K562 (cell line): ENCODE results near the gene ADAMTS6. TPM values are rescaled to one million over a fixed set of nuclear protein-coding genes. Genes with fewer than 3 reads are reported as not detected.

Experiments used
- ATF2 ChIP-seq: sonication (generic); formaldehyde crosslinking; IDR thresholded peaks from 2 replicates; pipeline ENCODE4 v1.8.1; 2022; ENCODE audit warnings: missing genetic modification reagents
- BDP1 ChIP-seq: IDR thresholded peaks from 3 replicates; pipeline ENCODE4 v1.6.1; 2011; ENCODE audit not compliant: insufficient read length, insufficient read depth
- COPS2 ChIP-seq: fragments of 450-650 bp; conservative IDR thresholded peaks from 2 replicates; pipeline ENCODE4 v1.6.1; 2016; ENCODE audit warnings: mild to moderate bottlenecking, moderate library complexity
- KAT7 ChIP-seq: sonication (generic); formaldehyde crosslinking; IDR thresholded peaks from 2 replicates; pipeline ENCODE4 v1.8.0; 2022; ENCODE audit warnings: missing genetic modification reagents, mild to moderate bottlenecking, borderline replicate concordance
- PHF20 ChIP-seq: fragments of 450-650 bp; IDR thresholded peaks from 2 replicates; pipeline ENCODE4 v1.6.1; 2018; ENCODE audit not compliant: partially characterized antibody
- SMARCE1 ChIP-seq: fragments of 450-650 bp; IDR thresholded peaks from 2 replicates; pipeline ENCODE4 v1.7.1; 2016; ENCODE audit warnings: mild to moderate bottlenecking
- SRSF3 ChIP-seq: fragments of 200-400 bp; formaldehyde crosslinking; IDR thresholded peaks from 2 replicates; pipeline ENCODE4 v1.6.1; 2016; ENCODE audit warnings: mild to moderate bottlenecking, low read length, moderate library complexity; ENCODE audit not compliant: insufficient read depth
- TBL1XR1 ChIP-seq, 2 experiments: IDR thresholded peaks; 2 replicates each; pipeline ENCODE4 v1.6.1; 2012; ENCODE audit warnings: improper control_type of control experiment in 2 of 2, low read length in 2 of 2, mild to moderate bottlenecking in 1 of 2
- WHSC1 ChIP-seq: IDR thresholded peaks from one replicate; pipeline ENCODE4 v1.6.1; 2012; ENCODE audit warnings: low read length, control low read depth, inconsistent platforms
- ZBTB11 ChIP-seq, 3 experiments: fragments of 200-800 bp in 1 of 3; fragments of 250-450 bp in 1 of 3; fragments of 450-650 bp in 1 of 3; sonication (Bioruptor Pico) in 1 of 3; sonication (Bioruptor generic) in 1 of 3; formaldehyde crosslinking in 1 of 3; IDR thresholded peaks; 2 replicates each; pipeline versions ENCODE4 v1.6.1 to v1.8.0; 2016 to 2022; ENCODE audit warnings: mild to moderate bottlenecking in 2 of 3, missing genetic modification characterization in 2 of 3, missing compliant biosample characterization in 1 of 3, moderate library complexity in 1 of 3
- ZBTB49 ChIP-seq: sonication (generic); formaldehyde crosslinking; IDR thresholded peaks from 2 replicates; pipeline ENCODE4 v1.8.0; 2022; ENCODE audit warnings: missing genetic modification reagents, mild to moderate bottlenecking, borderline replicate concordance
- ZNF217 ChIP-seq: sonication (generic); formaldehyde crosslinking; IDR thresholded peaks from 2 replicates; pipeline ENCODE4 v1.8.0; 2022; ENCODE audit warnings: mild to moderate bottlenecking, missing genetic modification reagents
- ZNF316 ChIP-seq: fragments of 450-650 bp; IDR thresholded peaks from 2 replicates; pipeline ENCODE4 v1.6.1; 2016
- polyA plus RNA-seq, 8 experiments: library from polyadenylated mRNA; depleted of rRNA in 4 of 8; stranded (reverse) in 5 of 8; unstranded in 3 of 8; fragments of >200 nt; fragmentation: Nextera tagmentation in 2 of 8; fragmentation: Illumina TruSeq in 1 of 8; extraction: Ambion mirVana in 2 of 8; extraction: Trizol in 1 of 8; gene quantifications; 2 replicates each; pipeline versions ENCODE4 v1.2.1 to v1.2.3, GENCODE V29; 2011 to 2014; ENCODE audit warnings: inconsistent platforms in 1 of 8, missing spikeins in 1 of 8
- total RNA-seq, 7 experiments: library from RNA; depleted of rRNA in 6 of 7; stranded (reverse); fragments of >200 nt in 6 of 7; fragmentation: Illumina TruSeq in 2 of 7; extraction: Trizol in 2 of 7; gene quantifications; 2 replicates each; pipeline versions ENCODE4 v1.2.1 to v1.2.3, GENCODE V29; 2011 to 2021; ENCODE audit warnings: low replicate concordance in 1 of 7
- TF ChIP-seq, protein P1 (sequence below): IDR thresholded peaks from 2 replicates; pipeline ENCODE4 v1.6.1; 2011; ENCODE audit not compliant: insufficient read length; ENCODE audit errors: extremely low read depth
- TF ChIP-seq, protein P2 (sequence below), 2 experiments: fragments of 150-350 bp in 1 of 2; IDR thresholded peaks; 2 replicates each; pipeline ENCODE4 v1.6.1; 2012 to 2016; ENCODE audit warnings: low read depth in 2 of 2, low read length in 2 of 2, mild to moderate bottlenecking in 1 of 2, moderate library complexity in 1 of 2

Gene ADAMTS6
- total and polyA plus RNA-seq, 9 of the 15 experiments (the other 6 are each of a cell fraction or from before 2014, with no cell fraction given), result 0.57 to 5.3 (median 1.5) TPM

DNA sequence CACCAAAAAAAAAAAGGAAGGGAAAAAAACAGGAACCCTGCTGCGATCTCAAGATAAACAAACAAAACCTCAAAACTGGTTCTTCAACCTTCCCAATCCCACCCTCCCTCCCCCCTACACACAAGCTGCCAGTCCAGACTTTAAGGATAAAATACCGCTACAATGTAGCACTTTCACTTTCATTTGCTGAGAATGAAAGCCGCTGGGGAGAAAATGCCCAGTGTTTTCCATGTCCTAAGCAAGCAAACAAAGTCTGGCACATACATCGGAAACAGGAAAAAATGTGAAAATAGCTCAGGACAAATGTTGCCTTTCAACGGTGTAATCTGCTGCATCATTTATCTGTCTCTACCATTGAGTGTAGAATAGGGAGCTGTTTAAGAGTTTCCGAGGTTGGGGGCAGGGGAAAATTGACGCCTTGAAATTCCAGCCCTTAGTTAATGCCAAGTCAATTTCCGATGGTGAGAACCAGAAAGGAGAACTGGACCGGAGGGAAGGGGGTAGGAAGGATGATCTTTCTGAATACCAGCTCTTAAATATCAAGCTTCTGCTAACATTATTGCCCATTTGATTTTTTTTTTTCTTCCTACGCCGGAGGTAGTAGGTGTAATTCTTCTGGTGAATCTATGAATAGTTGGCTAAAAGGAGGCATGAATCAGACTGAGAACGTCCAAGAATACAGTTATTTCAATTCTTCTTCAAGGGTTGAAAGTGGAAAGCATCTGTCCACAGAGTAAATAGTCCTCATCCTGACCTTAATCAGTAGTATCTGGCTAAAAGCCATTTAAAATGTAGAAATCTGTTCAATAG is 1.2 kb upstream of the ADAMTS6 start (continued):
- no peak for TF ChIP-seq KAT7 (CRISPR knock-in tag)
- no peak for TF ChIP-seq ZBTB11 (CRISPR knock-in tag; IDR thresholded peaks at IDR 0.05)
- no peak for TF ChIP-seq ATF2 (CRISPR knock-in tag)
- no peak for TF ChIP-seq ZNF217 (CRISPR knock-in tag)
- no peak for TF ChIP-seq BDP1
- TF ChIP-seq TBL1XR1 (IDR thresholded peaks at IDR 0.05; ENCODE audit: low read length in 2 of 2), result 0 out of 4 replicates have a peak, but pooled peaks of 1 of the 2 experiments have one; percentile 26
- TF ChIP-seq COPS2, result no peak
- no peak for TF ChIP-seq SMARCE1
- TF ChIP-seq, protein P1, sequence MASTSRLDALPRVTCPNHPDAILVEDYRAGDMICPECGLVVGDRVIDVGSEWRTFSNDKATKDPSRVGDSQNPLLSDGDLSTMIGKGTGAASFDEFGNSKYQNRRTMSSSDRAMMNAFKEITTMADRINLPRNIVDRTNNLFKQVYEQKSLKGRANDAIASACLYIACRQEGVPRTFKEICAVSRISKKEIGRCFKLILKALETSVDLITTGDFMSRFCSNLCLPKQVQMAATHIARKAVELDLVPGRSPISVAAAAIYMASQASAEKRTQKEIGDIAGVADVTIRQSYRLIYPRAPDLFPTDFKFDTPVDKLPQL, result no peak
- peak; percentile 29; the same call in 1 of the 2 replicates for TF ChIP-seq ZNF316
- no peak for TF ChIP-seq ZBTB49
- TF ChIP-seq PHF20, result no peak
- TF ChIP-seq, protein P2, sequence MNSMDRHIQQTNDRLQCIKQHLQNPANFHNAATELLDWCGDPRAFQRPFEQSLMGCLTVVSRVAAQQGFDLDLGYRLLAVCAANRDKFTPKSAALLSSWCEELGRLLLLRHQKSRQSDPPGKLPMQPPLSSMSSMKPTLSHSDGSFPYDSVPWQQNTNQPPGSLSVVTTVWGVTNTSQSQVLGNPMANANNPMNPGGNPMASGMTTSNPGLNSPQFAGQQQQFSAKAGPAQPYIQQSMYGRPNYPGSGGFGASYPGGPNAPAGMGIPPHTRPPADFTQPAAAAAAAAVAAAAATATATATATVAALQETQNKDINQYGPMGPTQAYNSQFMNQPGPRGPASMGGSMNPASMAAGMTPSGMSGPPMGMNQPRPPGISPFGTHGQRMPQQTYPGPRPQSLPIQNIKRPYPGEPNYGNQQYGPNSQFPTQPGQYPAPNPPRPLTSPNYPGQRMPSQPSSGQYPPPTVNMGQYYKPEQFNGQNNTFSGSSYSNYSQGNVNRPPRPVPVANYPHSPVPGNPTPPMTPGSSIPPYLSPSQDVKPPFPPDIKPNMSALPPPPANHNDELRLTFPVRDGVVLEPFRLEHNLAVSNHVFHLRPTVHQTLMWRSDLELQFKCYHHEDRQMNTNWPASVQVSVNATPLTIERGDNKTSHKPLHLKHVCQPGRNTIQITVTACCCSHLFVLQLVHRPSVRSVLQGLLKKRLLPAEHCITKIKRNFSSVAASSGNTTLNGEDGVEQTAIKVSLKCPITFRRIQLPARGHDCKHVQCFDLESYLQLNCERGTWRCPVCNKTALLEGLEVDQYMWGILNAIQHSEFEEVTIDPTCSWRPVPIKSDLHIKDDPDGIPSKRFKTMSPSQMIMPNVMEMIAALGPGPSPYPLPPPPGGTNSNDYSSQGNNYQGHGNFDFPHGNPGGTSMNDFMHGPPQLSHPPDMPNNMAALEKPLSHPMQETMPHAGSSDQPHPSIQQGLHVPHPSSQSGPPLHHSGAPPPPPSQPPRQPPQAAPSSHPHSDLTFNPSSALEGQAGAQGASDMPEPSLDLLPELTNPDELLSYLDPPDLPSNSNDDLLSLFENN (IDR thresholded peaks at IDR 0.05; ENCODE audit: low read depth in 2 of 2, low read length in 2 of 2), result no peak
- no peak for TF ChIP-seq SRSF3
- TF ChIP-seq WHSC1, result no peak
